ENCODE measurements around the gene SYPL2.

The SYPL2 gene

DNA sequence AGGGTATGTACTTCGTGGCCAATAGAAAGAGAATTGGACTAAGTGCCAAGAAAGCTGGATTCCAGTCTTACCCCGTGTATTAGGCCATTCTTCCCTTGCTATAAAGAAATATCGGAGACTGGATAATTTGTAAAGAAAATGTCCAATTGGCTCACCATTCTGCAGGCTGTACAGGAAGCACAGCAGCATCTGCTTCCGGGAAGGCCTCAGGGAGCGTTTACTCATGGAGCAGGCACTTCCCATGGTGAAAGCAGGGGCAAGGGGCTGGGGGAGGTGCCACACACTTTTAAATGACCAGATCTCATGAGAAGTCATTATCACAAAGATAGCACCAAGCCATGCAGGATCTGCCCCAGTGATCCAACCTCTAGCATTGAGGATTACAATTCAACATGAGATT lies 51.0 kb downstream of the SYPL2 start:
- no peak for DNase-seq (ENCODE audit: low read depth)
- H3K4me3 ChIP-seq (ENCODE audit: low read depth, low read length), result no peak overlapping the region
- TF ChIP-seq POLR2A (IDR thresholded peaks at IDR 0.05; ENCODE audit: extremely low read depth, insufficient read length) (no peak), MYC (IDR thresholded peaks at IDR 0.05; ENCODE audit: low read depth, low read length) (no peak), CTCF (IDR thresholded peaks at IDR 0.05; ENCODE audit: low read depth, low read length) (no peak)
- TF ChIP-seq, protein P1, sequence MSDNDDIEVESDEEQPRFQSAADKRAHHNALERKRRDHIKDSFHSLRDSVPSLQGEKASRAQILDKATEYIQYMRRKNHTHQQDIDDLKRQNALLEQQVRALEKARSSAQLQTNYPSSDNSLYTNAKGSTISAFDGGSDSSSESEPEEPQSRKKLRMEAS (IDR thresholded peaks at IDR 0.05; ENCODE audit: low read depth, low read length), result no peak

DNA sequence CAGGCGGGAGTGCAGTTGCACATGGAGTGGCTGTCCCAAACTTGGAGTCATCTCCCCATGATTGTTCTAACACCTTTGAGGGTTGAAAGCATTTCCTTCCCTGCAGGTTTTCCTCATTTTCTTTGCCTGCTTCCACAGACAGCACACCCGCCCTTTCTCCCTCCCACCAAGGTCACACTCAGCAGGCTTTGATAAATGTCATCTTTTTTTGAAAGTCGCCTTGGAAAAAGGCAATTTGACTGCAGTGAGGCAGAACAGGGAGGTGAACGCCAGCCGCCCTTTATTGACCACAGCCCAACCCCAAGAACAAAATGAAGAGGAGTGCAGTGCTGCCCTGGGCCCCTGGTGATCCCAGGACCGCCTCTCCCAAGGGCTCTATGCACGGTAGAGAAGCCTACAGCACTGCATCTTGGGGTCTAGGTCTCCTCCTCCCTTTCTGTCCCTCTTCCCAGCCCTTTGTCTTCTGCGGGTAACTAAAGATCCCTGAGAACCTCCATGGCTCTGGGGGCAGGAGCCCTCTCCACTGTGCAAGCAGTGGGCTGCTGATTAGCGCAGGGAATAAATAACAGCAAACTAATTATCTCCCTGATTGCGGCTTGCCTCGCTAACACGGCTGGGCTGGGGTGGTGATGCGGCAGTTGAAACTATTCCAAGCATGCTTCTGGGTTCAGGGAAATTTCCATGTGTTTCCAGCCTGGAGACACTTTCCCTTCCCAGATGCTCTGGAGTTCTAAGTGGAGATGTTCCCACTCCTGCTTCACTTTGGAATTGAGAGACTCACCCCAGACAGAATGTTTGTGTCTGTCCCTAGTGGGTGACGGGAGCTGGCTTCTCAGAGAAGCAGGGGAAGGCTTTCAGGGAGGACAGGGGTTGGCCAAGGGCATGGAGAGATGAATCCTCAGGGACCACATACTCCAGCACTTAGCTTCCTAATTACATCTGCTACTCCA lies 54.9 kb downstream of the SYPL2 start:
- DNase-seq (ENCODE audit: low read depth), result no peak
- no peak overlapping the region for H3K4me3 ChIP-seq (ENCODE audit: low read depth, low read length)
- TF ChIP-seq MYC (IDR thresholded peaks at IDR 0.05; ENCODE audit: low read depth, low read length) (no peak), POLR2A (IDR thresholded peaks at IDR 0.05; ENCODE audit: extremely low read depth, insufficient read length) (no peak), CTCF (IDR thresholded peaks at IDR 0.05; ENCODE audit: low read depth, low read length) (no peak)
- TF ChIP-seq, protein P1 (IDR thresholded peaks at IDR 0.05; ENCODE audit: low read depth, low read length), result no peak

DNA sequence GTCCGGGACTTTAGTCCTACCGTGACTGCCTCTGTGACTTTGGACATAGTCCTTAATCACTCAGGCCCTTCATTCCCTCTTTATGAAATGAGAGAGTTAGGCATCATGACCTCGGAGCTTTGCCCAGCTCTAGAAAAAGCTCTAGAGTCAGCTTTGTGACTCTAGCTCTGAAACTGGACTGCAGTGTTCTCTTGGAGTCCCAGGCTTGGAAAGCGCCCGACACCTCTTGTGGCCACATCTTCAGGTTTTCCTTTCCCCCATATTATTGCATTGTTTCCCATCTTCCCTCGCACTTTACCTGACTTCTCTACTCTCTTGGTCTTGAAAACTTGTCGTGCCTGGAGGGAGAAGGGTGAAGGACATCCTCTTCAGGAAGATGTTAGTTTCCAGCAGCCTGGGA lies 55.7 kb downstream of the SYPL2 start:
- no peak for DNase-seq (ENCODE audit: low read depth)
- no peak overlapping the region for H3K4me3 ChIP-seq (ENCODE audit: low read depth, low read length)
- TF ChIP-seq MYC (IDR thresholded peaks at IDR 0.05; ENCODE audit: low read depth, low read length), result no peak
- TF ChIP-seq, protein P1 (IDR thresholded peaks at IDR 0.05; ENCODE audit: low read depth, low read length), result no peak
- TF ChIP-seq CTCF (IDR thresholded peaks at IDR 0.05; ENCODE audit: low read depth, low read length), result no peak
- no peak for TF ChIP-seq POLR2A (IDR thresholded peaks at IDR 0.05; ENCODE audit: extremely low read depth, insufficient read length)

DNA sequence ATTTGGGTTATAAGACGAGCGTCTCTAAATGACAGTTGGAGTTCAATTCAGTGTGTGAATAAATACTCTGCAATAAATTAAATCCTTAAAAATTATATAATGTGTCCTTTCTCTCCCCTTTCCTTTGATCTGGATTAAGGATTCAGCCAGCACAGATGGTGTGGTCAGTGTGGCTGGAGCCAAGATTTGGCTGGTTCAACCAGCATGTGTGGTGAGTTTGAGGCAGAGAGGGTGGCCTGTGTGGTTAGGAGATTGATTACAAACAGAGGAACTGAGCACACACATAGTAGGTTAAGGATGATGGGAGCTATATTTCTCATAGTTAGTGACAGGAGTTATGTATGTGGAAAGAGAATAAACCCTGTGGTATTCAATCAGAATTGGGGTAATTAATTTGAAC lies 57.4 kb downstream of the SYPL2 start:
- TF ChIP-seq POLR2A (IDR thresholded peaks at IDR 0.05; ENCODE audit: extremely low read depth, insufficient read length) (no peak), CTCF (IDR thresholded peaks at IDR 0.05; ENCODE audit: low read depth, low read length) (no peak), MYC (IDR thresholded peaks at IDR 0.05; ENCODE audit: low read depth, low read length) (no peak)
- TF ChIP-seq, protein P1 (IDR thresholded peaks at IDR 0.05; ENCODE audit: low read depth, low read length), result no peak
- no peak overlapping the region for H3K4me3 ChIP-seq (ENCODE audit: low read depth, low read length)
- DNase-seq (ENCODE audit: low read depth), result no peak

GRCh38 chr1:109527098-109527811 lies 60.9 kb downstream of the SYPL2 start:
- TF ChIP-seq POLR2A (IDR thresholded peaks at IDR 0.05; ENCODE audit: extremely low read depth, insufficient read length), result no peak
- no peak for TF ChIP-seq MYC (IDR thresholded peaks at IDR 0.05; ENCODE audit: low read depth, low read length)
- TF ChIP-seq, protein P1 (IDR thresholded peaks at IDR 0.05; ENCODE audit: low read depth, low read length), result no peak
- TF ChIP-seq CTCF (IDR thresholded peaks at IDR 0.05; ENCODE audit: low read depth, low read length), result no peak
- DNase-seq (ENCODE audit: low read depth), result no peak
- no peak overlapping the region for H3K4me3 ChIP-seq (ENCODE audit: low read depth, low read length)
